Astrocyte of the cerebellum (primary cell): ENCODE data around the gene GPR18.

Experiments
- DNase-seq: peaks from one replicate; pipeline ENCODE4 v3.0.0-alpha.2; 2011; ENCODE audit warnings: low read depth
- H3K4me3 ChIP-seq: 2 replicates; pipeline ENCODE4 v1.5.1; 2011; ENCODE audit warnings: mild to moderate bottlenecking, low read depth, low read length, moderate library complexity
- CTCF ChIP-seq: IDR thresholded peaks from 2 replicates; pipeline ENCODE4 v1.5.1; 2012; ENCODE audit warnings: low read length, low read depth, moderate library complexity, mild to moderate bottlenecking; ENCODE audit errors: missing control alignments
- in situ Hi-C: cut with HindIII; loops from 2 replicates; pipeline ENCODE4 v1.10.0; 2017; ENCODE audit warnings: low sequenced_read_pairs

The GPR18 gene

GRCh38 chr13:99225078-99225477, 33.1 kb downstream of the GPR18 start:
- in situ Hi-C loops = no loop called here
- H3K4me3 ChIP-seq = no peak overlapping the region
- no peak for TF ChIP-seq CTCF
- DNase-seq = no peak

DNA sequence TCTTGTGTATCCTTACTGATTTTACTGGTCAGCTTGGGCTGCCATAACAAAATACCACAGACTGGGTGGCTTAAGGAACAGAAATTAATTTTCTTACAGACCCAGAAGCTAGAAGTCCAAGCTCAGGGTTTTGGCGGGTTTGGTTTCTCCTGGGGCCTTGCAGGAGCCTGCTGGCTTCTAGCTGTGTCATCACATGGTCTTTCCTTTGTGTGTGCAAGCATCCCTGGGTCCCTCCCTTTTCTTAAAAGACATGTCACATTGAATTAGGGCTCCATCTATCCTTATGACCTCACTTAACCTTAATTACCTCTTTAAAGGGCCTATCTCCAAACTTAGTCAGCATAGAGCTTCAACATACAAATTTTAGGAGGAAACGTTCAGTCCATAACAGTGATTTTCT, 34.2 kb downstream of the GPR18 start:
- in situ Hi-C loops = no loop called here
- DNase-seq = no peak
- H3K4me3 ChIP-seq = no peak overlapping the region
- TF ChIP-seq CTCF = no peak

DNA sequence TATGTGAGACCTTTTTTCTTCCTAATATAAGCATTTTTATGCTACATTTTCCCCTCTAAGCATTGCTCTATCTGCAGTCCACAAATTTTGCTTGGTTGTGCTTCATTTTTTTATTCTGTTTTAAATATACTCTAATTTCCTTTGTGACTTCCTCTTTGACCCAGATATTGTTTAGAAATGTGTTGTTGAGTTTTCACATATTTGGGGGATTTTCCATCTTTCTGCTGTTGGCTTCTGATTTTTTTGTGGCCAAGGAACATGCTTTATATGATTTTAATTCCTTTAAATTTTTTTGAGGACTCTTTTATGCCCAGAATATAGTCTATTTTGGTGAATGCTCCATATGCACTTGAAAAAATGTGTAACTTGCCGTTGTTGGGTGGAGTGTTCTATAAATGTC, 34.6 kb downstream of the GPR18 start:
- in situ Hi-C loops = no loop called here
- DNase-seq = no peak
- no peak overlapping the region for H3K4me3 ChIP-seq
- no peak for TF ChIP-seq CTCF

- in situ Hi-C loops = no loop called here
- no peak for TF ChIP-seq CTCF
- no peak overlapping the region for H3K4me3 ChIP-seq
- no peak for DNase-seq
These were observed 36.5 kb downstream of the GPR18 start for GRCh38 chr13:99221567-99222239.

DNA sequence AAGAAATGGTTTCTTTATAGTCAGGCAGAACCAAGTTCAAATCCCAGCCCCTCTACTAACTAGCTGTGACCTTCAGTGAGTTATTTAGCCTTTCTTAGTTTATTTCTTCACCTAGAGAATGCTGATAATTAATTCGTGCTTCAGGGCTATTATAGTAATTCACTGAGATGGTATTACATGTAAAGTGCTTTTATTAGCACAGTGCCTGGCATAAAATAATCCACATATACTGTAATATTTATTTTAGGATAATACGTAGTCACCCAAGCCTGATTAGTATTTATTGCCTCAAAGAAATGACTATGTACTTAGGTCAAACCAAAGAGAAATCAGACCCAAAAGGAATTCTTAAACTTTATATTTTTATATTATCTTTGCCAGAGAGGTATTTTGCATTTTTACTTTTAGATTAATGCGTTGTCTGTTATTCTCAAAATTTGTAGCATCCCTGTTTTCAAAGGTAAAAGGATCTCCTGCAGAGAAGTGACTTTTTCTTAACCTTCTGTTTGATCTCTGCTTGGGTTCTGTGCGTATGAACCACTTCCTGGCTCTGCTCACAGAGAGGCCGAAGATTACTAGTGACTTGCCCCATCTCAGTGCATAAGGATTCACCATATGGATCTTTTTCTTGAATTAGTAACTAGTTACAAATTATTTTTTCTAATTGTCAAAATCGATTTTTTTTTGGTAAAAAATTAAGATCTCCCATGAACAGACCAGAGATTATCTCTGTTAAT, 37.8 kb downstream of the GPR18 start:
- TF ChIP-seq CTCF = no peak
- DNase-seq = no peak
- in situ Hi-C loops = no loop called here
- no peak overlapping the region for H3K4me3 ChIP-seq

DNA sequence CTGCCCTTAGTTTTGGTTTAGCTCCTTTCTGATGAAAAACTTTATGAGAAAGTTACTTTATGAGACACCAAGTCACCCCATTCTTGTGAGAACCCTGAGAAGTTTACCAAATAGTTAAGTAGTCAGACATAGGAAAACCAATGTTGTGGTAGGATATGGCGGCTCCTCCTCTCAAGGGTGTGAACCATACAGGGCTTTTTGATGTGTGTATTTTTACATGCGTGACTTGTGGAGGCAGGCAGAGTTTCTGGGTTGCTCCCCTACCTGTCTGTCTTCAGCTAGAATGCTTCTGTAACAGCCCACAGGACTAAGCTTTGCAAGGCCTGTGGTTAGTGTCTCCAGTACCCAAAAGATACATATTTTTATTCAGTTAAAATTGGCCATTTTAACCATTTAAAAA, 39.2 kb downstream of the GPR18 start:
- no peak overlapping the region for H3K4me3 ChIP-seq
- no peak for TF ChIP-seq CTCF
- in situ Hi-C loops = no loop called here
- DNase-seq = no peak
